ENCODE measurements around the gene CRP. TPM values are rescaled to one million over a fixed set of nuclear protein-coding genes. Genes with fewer than 3 reads are reported as not detected.

The CRP gene
- total RNA-seq, 1 donor from 2014 or later: not detected

DNA sequence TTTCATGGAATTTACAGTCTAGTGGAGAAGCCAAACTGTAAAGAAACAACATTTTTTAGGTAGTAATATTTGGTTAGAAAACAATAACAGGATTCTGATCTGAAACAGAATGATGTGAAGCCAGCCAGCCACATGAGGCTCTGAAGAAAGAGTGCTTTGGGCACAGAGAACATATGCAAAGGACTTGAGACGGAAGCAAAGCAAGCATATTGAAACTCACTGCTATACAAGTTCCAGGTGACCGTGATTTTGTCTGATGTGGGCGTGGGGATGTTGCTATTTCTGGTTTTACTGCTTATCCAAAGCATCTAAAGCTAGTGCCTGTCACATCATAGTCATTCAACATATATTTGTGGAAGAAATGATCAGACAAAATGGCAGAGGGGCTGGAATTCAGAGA, 14.7 kb downstream of the CRP start:
- no peak for TF ChIP-seq CTCF (IDR thresholded peaks at IDR 0.05)
- Histone ChIP-seq H3K4me3 (no peak overlapping the region), H3K4me1 (no peaks in the 10 kb centered on the region), H3K27ac (no peak overlapping the region), H3K9me3 (no peaks in the 10 kb centered on the region), H3K27me3 (ENCODE audit: low read depth) (no peaks in the 10 kb centered on the region), H3K36me3 (no peaks in the 10 kb centered on the region)
- intact Hi-C loops (cut with DNase I): no loop called here
- no peak for DNase-seq
- no peak for ATAC-seq

DNA sequence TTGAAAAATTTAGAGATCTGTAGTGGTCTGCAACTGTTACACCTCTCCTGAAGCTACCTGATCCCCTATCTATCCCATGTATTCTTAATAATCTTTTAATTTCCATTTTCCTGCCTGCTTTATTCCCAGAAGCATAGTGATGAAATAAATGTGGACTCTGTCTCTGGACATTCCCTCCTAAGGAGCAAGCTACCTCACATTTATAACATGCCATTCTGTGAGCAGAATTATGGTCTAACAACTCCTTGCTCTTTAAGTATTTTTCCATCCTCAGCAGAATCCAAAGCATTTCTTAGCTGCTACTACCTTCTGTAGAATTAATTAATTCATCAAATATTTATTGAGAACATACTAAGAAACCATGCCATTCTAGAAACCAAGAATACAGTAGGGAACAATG, 15.1 kb downstream of the CRP start:
- Histone ChIP-seq H3K36me3 (no peaks in the 10 kb centered on the region), H3K27ac (no peak overlapping the region), H3K4me3 (no peak overlapping the region), H3K27me3 (ENCODE audit: low read depth) (no peaks in the 10 kb centered on the region), H3K9me3 (no peaks in the 10 kb centered on the region), H3K4me1 (no peaks in the 10 kb centered on the region)
- DNase-seq (no peak), ATAC-seq (no peak)
- TF ChIP-seq CTCF (IDR thresholded peaks at IDR 0.05): no peak
- intact Hi-C loops (cut with DNase I): no loop called here

GRCh38 chr1:159687511-159687910, 26.9 kb downstream of the CRP start:
- no peak for ATAC-seq
- no peaks in the 10 kb centered on the region for H3K4me1 ChIP-seq
- H3K4me3 ChIP-seq: no peak overlapping the region
- H3K9me3 ChIP-seq: no peaks in the 10 kb centered on the region
- intact Hi-C loops (cut with DNase I): no loop called here
- H3K27ac ChIP-seq: no peak overlapping the region
- DNase-seq: no peak
- H3K36me3 ChIP-seq: no peaks in the 10 kb centered on the region
- TF ChIP-seq CTCF (IDR thresholded peaks at IDR 0.05): no peak
- H3K27me3 ChIP-seq (ENCODE audit: low read depth): no peaks in the 10 kb centered on the region

DNA sequence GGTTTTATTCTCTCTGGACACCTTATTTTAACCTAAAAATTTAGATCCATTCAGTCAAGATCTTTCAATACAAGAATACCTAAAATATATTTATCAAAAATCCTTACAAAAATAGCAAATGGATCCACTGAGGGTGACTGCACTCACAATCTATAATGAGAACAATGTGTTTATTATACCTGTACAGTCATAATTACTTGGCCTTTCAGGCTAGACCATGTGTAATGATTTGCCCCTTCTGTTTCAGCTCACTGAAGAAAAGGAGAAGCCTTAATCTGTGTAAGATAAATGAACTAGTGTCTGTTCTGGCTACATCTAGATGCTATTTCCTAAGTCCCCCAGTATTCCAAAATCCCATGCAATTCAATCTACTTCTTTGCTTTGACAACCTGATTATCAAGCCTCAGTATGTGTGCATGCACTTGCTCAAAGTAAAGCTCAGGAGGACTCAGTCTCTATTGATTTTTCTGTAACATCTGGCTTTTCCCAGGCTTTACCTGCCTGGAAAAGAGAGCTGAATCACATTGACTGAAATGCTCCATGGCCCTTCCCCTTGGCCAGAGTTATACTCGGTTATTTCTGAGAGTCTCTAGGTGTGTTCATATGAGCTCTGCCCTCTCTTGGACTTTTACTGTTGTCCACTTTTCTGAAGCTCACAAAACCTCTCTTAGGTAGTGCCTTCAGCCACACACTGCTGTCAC, 27.6 kb downstream of the CRP start:
- H3K27me3 ChIP-seq (ENCODE audit: low read depth): no peaks in the 10 kb centered on the region
- no peak for TF ChIP-seq CTCF (IDR thresholded peaks at IDR 0.05)
- no peak for ATAC-seq
- H3K4me3 ChIP-seq: no peak overlapping the region
- H3K4me1 ChIP-seq: no peaks in the 10 kb centered on the region
- no peaks in the 10 kb centered on the region for H3K36me3 ChIP-seq
- H3K9me3 ChIP-seq: no peaks in the 10 kb centered on the region
- H3K27ac ChIP-seq: no peak overlapping the region
- intact Hi-C loops (cut with DNase I): no loop called here
- DNase-seq: no peak

DNA sequence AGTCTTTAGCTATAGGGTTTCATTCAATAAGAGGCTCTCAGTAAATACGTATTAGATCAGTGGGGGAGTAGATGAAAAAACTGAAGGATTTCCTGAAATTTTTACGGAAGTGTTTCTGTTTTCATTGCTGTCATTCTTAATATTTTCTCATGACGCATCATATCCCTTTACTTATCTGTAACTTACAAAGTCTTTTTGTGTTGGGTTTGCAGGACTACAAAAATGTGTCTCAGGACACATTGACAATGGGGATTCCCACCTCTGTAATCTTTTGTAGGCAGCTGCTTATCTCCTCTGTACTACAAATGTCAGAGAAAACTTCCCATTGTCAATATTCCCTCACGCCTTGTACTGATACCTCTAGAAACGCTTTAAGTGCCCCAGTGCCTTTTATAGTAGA, 35.5 kb downstream of the CRP start:
- no peak for TF ChIP-seq CTCF (IDR thresholded peaks at IDR 0.05)
- DNase-seq: no peak
- no peak for ATAC-seq
- Histone ChIP-seq H3K4me1 (no peaks in the 10 kb centered on the region), H3K4me3 (no peak overlapping the region), H3K27me3 (ENCODE audit: low read depth) (no peaks in the 10 kb centered on the region), H3K36me3 (no peaks in the 10 kb centered on the region), H3K27ac (no peak overlapping the region), H3K9me3 (no peaks in the 10 kb centered on the region)
- intact Hi-C loops (cut with DNase I): no loop called here
